Neutrophil (primary cell): ENCODE results near the gene PRSS2.

Experiments
- H3K27ac ChIP-seq: fragments of 200-600 bp; sonication (generic); 2 replicates; pipeline ENCODE4 v1.5.1; 2016; ENCODE audit warnings: mild to moderate bottlenecking, moderate library complexity
- H3K27me3 ChIP-seq: fragments of 200-600 bp; sonication (generic); 2 replicates; pipeline ENCODE4 v1.6.0; 2016; ENCODE audit warnings: mild to moderate bottlenecking
- H3K36me3 ChIP-seq: fragments of 200-600 bp; sonication (generic); 2 replicates; pipeline ENCODE4 v1.5.1; 2017
- H3K4me1 ChIP-seq, 2 experiments: fragments of 200-600 bp in 1 of 2; sonication (generic) in 1 of 2; 1 replicate in 1 of 2; 2 replicates in 1 of 2; pipeline versions ENCODE4 v1.5.1 to v1.6.1; 2013 to 2016; ENCODE audit warnings: low read depth in 1 of 2, low read length in 1 of 2, mild to moderate bottlenecking in 1 of 2, moderate library complexity in 1 of 2; ENCODE audit not compliant: control insufficient read depth in 1 of 2, insufficient read depth in 1 of 2
- H3K4me3 ChIP-seq, 2 experiments: fragments of 200-600 bp in 1 of 2; sonication (generic) in 1 of 2; 1 replicate in 1 of 2; 2 replicates in 1 of 2; pipeline ENCODE4 v1.5.1; 2013 to 2016; ENCODE audit warnings: low read depth in 1 of 2, low read length in 1 of 2, mild to moderate bottlenecking in 1 of 2, moderate library complexity in 1 of 2
- H3K9me3 ChIP-seq: fragments of 200-600 bp; sonication (generic); 2 replicates; pipeline ENCODE4 v1.5.1; 2016
- CTCF ChIP-seq: fragments of 200-600 bp; sonication (generic); IDR thresholded peaks from 2 replicates; pipeline ENCODE4 v1.5.1; 2016; ENCODE audit warnings: antibody characterized with exemption

Gene PRSS2

GRCh38 chr7:142799437-142799835, 28.7 kb downstream of the PRSS2 start:
- no peaks in the 10 kb centered on the region for H3K9me3 ChIP-seq
- H3K36me3 ChIP-seq = no peaks in the 10 kb centered on the region
- H3K27me3 ChIP-seq = peaks cover 65% of the 10 kb centered on the region
- no peak overlapping the region for H3K27ac ChIP-seq
- no peak overlapping the region for H3K4me3 ChIP-seq
- no peak for TF ChIP-seq CTCF
- peaks cover 0 to 11% of the 10 kb centered on the region in 2 experiments for H3K4me1 ChIP-seq

GRCh38 chr7:142800088-142800487, 29.3 kb downstream of the PRSS2 start:
- no peak overlapping the region for H3K27ac ChIP-seq
- H3K36me3 ChIP-seq = no peaks in the 10 kb centered on the region
- H3K4me1 ChIP-seq = peaks cover 0 to 11% of the 10 kb centered on the region in 2 experiments
- no peak for TF ChIP-seq CTCF
- H3K4me3 ChIP-seq = no peak overlapping the region
- no peaks in the 10 kb centered on the region for H3K9me3 ChIP-seq
- peaks cover 65% of the 10 kb centered on the region for H3K27me3 ChIP-seq

GRCh38 chr7:142800699-142801260, 30.0 kb downstream of the PRSS2 start:
- TF ChIP-seq CTCF = no peak
- H3K27ac ChIP-seq = no peak overlapping the region
- no peak overlapping the region for H3K4me3 ChIP-seq
- no peaks in the 10 kb centered on the region for H3K36me3 ChIP-seq
- H3K9me3 ChIP-seq = no peaks in the 10 kb centered on the region
- peaks cover 0 to 11% of the 10 kb centered on the region in 2 experiments for H3K4me1 ChIP-seq
- H3K27me3 ChIP-seq = peaks cover 62% of the 10 kb centered on the region

DNA sequence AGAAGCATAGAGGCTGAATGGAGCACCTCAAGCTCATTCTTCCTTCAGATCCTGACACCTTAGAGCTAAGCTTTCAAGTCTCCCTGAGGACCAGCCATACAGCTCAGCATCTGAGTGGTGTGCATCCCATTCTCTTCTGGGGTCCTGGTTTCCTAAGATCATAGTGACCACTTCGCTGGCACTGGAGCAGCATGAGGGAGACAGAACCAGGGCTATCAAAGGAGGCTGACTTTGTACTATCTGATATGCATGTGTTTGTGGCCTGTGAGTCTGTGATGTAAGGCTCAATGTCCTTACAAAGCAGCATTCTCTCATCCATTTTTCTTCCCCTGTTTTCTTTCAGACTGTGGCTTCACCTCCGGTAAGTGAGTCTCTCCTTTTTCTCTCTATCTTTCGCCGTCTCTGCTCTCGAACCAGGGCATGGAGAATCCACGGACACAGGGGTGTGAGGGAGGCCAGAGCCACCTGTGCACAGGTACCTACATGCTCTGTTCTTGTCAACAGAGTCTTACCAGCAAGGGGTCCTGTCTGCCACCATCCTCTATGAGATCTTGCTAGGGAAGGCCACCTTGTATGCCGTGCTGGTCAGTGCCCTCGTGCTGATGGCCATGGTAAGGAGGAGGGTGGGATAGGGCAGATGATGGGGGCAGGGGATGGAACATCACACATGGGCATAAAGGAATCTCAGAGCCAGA, 31.0 kb downstream of the PRSS2 start:
- Histone ChIP-seq H3K4me1 (peaks cover 0 to 9% of the 10 kb centered on the region in 2 experiments), H3K36me3 (no peaks in the 10 kb centered on the region), H3K4me3 (no peak overlapping the region), H3K27ac (no peak overlapping the region), H3K27me3 (peaks cover 62% of the 10 kb centered on the region), H3K9me3 (no peaks in the 10 kb centered on the region)
- TF ChIP-seq CTCF = no peak

GRCh38 chr7:142802301-142802700, 31.5 kb downstream of the PRSS2 start:
- Histone ChIP-seq H3K9me3 (no peaks in the 10 kb centered on the region), H3K27ac (no peak overlapping the region), H3K4me3 (no peak overlapping the region), H3K27me3 (peaks cover 61% of the 10 kb centered on the region), H3K4me1 (peaks cover 0 to 4% of the 10 kb centered on the region in 2 experiments), H3K36me3 (no peaks in the 10 kb centered on the region)
- no peak for TF ChIP-seq CTCF
